GM20000 (cell line): Measurements from ENCODE around the gene AOPEP.

Experiments
- DNase-seq: peaks from one replicate; pipeline ENCODE4 v3.0.0; 2012; ENCODE audit warnings: low spot score
- TF ChIP-seq, protein P1 (sequence below): IDR thresholded peaks from 2 replicates; pipeline ENCODE4 v1.5.1; 2012; ENCODE audit warnings: mild to moderate bottlenecking, control low read depth; ENCODE audit errors: extremely low read depth, missing control alignments

AOPEP gene

DNA sequence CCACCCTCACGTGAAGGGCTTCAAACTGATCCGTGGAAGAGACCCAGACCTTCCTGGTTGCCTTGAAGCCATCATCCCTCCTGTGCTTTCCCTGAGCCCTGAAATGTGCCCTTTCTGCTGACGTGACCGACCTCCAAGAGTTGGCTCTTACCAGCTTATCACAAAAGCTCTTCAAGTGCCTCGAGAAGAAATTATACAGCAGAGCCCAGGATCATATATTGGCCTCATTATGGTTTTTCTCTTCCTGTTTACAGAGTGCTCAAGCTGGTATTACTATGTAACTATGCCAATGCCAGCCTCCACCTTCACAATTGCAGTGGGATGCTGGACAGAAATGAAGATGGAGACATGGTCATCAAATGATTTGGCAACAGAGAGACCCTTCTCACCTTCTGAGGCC is 66.0 kb downstream of the AOPEP start:
- no peak for DNase-seq
- TF ChIP-seq, protein P1, sequence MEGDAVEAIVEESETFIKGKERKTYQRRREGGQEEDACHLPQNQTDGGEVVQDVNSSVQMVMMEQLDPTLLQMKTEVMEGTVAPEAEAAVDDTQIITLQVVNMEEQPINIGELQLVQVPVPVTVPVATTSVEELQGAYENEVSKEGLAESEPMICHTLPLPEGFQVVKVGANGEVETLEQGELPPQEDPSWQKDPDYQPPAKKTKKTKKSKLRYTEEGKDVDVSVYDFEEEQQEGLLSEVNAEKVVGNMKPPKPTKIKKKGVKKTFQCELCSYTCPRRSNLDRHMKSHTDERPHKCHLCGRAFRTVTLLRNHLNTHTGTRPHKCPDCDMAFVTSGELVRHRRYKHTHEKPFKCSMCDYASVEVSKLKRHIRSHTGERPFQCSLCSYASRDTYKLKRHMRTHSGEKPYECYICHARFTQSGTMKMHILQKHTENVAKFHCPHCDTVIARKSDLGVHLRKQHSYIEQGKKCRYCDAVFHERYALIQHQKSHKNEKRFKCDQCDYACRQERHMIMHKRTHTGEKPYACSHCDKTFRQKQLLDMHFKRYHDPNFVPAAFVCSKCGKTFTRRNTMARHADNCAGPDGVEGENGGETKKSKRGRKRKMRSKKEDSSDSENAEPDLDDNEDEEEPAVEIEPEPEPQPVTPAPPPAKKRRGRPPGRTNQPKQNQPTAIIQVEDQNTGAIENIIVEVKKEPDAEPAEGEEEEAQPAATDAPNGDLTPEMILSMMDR = no peak

DNA sequence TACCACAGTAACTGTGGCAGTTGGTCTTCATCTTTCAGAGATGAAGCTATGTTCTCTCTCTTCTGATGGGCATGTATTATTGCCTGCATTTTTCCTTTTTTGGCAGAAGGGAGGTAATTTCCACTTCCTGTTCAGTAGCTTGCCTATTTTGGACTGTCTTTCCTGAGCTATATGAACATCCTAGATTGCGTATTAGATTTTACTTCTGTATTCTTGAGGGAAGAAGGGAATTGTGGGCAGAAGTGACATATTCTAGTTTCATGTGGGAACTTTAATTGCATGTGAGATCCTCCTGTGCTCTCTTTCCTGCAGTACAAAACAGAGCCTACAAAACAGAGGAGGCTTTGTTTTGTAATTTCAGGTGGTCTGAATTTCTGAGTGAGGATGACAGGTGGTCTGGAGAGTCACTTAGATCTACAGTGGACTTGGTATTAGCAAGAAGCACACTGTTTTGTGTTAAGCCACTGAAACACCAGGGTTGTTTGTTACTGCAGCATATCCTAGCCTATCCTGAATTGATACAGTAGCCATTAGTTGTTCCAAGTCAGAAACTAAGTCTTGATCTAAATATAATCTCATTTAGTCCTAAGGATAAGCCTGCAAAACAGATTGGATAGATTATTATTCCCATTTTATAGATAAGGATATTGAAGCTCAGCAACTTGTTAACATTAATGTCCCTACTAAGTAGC is 68.1 kb downstream of the AOPEP start:
- TF ChIP-seq, protein P1 = no peak
- DNase-seq = no peak

DNA sequence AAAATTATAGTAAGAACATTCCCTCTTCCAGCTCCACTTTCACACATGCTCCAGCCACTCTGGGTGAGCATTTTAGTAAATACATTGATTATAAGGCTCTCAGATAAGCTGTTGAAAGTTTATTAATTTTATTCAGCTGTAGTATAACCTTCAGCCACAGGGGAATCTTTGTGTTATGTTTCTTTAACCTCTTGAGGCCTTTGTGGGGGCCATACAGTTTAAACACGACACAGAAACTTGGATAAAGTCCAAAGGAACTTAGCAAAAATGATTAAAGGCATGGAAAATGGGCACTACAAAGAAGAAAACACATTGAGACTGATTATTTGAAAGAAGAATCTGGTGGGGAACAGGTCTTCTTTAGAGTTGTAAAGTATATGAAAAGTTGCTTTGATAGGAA is 70.2 kb downstream of the AOPEP start:
- DNase-seq = no peak
- TF ChIP-seq, protein P1 = no peak

DNA sequence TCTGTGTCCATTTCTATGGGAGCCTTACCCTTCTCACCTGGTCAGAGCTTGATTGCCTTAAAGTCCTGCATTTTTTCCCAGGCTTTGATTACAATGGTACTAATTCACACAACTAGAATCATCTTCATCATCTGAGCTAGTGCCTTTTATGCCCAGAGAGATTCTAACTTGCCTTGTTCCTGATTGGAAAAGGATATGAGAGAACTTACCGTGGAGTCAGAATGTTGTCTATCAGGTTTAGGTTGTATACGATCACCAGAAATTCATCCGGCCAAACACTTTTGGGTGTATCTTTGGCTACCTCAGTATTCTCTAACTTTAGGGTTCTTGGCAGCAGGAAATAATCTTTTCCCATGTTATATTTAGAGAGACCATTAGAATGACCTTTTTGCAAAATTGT is 71.7 kb downstream of the AOPEP start:
- DNase-seq = no peak
- TF ChIP-seq, protein P1 = no peak

DNA sequence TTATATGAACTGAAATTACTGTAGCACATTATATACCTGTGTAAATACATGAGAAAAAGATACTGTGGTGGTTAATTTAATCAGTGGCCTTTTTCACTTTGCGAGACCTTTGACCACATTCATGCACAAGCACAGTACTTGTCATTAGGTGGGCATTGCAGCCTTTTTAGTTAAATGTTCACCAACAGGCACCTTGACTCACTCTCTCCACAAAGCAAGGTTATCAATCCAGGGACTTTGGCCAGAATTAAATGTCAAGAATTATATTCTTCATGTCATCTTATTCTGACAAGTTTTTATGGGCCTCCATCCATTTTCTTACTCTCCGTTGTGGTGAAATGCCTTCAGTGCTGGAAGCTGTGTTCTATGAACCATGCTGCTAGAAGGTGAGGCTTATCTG is 72.2 kb downstream of the AOPEP start:
- TF ChIP-seq, protein P1 = no peak
- no peak for DNase-seq

DNA sequence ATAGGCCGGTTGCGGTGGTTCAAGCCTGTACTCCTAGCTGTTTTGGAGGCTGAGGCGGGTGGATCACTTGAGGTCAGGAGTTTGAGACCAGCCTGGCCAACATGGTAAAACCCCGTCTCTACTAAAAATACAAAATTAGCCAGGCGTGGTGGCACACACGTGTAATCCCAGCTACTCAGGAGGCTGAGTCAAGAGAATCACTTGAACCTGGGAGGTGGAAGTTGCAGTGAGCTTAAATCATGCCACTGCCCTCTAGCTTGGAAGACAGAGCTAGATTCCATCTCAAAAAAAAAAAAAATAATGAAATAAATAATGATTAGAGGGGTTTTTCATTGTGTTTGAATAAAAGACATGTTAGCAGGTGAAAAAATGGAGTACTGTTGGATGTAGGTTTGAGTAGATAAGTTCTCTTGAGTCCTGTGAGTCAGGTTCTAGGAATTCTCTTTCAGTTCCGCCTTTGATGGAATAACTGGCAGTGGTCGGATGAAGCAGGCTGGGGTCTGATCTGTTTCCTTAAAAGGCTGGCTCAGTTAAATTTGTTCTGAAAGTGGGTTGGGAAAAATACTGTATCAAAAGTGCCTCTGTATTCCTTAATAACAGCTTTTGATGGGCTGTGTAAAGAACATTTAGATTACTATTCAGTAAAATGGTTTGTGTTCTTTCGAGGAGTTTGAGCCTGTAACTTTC is 73.2 kb downstream of the AOPEP start:
- TF ChIP-seq, protein P1 = no peak
- DNase-seq = no peak

DNA sequence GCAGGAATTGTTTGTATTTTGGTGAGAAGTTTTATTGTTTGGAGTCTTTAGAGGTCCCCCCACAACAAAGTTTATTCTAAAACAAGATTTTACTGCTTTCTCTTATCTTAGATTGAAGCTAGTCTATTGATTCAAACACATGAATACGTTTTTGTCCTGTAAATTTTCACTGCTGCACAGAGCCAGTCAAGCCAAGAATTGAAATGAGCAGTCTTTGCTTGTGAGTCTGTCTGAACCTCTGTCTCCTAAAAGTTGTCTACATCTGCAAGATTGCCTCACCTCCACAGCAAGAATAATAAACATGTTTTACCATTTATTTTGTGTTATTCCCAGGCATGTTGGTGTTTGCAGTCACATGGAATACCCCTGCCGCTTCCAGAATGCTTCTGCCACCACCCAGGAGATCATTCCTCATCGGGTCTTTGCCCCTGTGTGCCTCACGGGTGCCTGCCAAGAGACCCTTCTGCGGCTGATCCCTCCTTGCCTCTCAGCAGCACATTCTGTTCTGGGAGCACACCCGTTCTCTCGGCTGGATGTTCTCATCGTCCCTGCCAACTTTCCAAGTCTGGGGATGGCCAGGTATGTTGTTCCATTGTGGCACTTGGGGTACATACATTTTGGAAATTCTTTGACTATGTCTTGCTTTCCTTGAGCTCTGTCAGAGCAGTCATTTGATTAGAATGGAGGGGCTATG is 74.1 kb downstream of the AOPEP start:
- TF ChIP-seq, protein P1 = no peak
- no peak for DNase-seq
